Activated CD4-positive, alpha-beta memory T cell treated with anti-CD3 and anti-CD28 coated beads for 36 hours (primary cell): ENCODE measurements around the gene MYDGF. TPM values are rescaled to one million over a fixed set of nuclear protein-coding genes. Genes with fewer than 3 reads are reported as not detected.

Experiments used
- CTCF ChIA-PET: fragments of 350-600 bp; sonication (Branson Sonifier 250); formaldehyde crosslinking; loops from one replicate; lab custom pipeline; 2021; ENCODE audit warnings: antibody characterized with exemption, inconsistent platforms; lab: Charles Lee
- POLR2A ChIA-PET: fragments of 350-600 bp; sonication (Branson Sonifier 250); formaldehyde crosslinking; loops from one replicate; lab custom pipeline; 2021; ENCODE audit warnings: antibody characterized with exemption; lab: Charles Lee
- DNase-seq: peaks from one replicate; pipeline ENCODE4 v3.0.0-alpha.2; 2020
- H3K27ac Mint-ChIP-seq: one replicate; pipeline ENCODE4 v1.8.0; 2021; ENCODE audit warnings: mixed read lengths
- H3K27me3 Mint-ChIP-seq: one replicate; pipeline ENCODE4 v1.8.0; 2021; ENCODE audit warnings: mixed read lengths
- H3K36me3 Mint-ChIP-seq: one replicate; pipeline ENCODE4 v1.8.0; 2021; ENCODE audit warnings: mixed read lengths
- H3K4me1 Mint-ChIP-seq: one replicate; pipeline ENCODE4 v1.8.0; 2021; ENCODE audit warnings: low read depth, mixed read lengths
- H3K4me3 Mint-ChIP-seq: one replicate; pipeline ENCODE4 v1.8.0; 2021; ENCODE audit warnings: mild to moderate bottlenecking, mixed read lengths
- H3K9me3 Mint-ChIP-seq: one replicate; pipeline ENCODE4 v1.8.0; 2021; ENCODE audit warnings: mixed read lengths
- intact Hi-C: fragments of 100-400 bp; cut with micrococcal nuclease; formaldehyde crosslinking; loops from one replicate; pipeline ENCODE4 v1.15.1; 2023
- total RNA-seq, 2 experiments: library from RNA; stranded (reverse); gene quantifications; one replicate each; pipeline ENCODE4 v1.2.3, GENCODE V29; 2021

Gene MYDGF
- total RNA-seq, 2 experiments from 2014 or later, result 72.9 to 74.7 TPM

GRCh38 chr19:4635754-4636116, 34.4 kb downstream of the MYDGF start:
- intact Hi-C loops, result loop anchor here (2.0 to 5.0 kb wide), 2 partner anchors 59 to 163 kb away; partner anchors contain the start of gene HDGFL2
- DNase-seq, result no peak
- peaks cover 23% of the 10 kb centered on the region for H3K4me1 Mint-ChIP-seq
- no peak overlapping the region for H3K27ac Mint-ChIP-seq
- H3K27me3 Mint-ChIP-seq, result no peaks in the 10 kb centered on the region
- no peaks in the 10 kb centered on the region for H3K9me3 Mint-ChIP-seq
- H3K4me3 Mint-ChIP-seq, result peak overlapping the region; percentile 35
- no peaks in the 10 kb centered on the region for H3K36me3 Mint-ChIP-seq
- CTCF ChIA-PET, result interaction anchor here (0.6 to 3.5 kb wide), 20 partner anchors 9 to 112 kb away, joined by 3 to 66 read pairs (median 5); partner anchors contain the start of genes MYDGF and SEMA6B
- POLR2A ChIA-PET, result interaction anchor here (1.0 kb wide), 1 partner anchor 31 kb away, joined by 5 read pairs; no protein-coding TSS in a partner anchor

GRCh38 chr19:4633140-4633967, 36.8 kb downstream of the MYDGF start:
- Mint-ChIP-seq H3K4me1 (peaks cover 11% of the 10 kb centered on the region), H3K27ac (no peak overlapping the region), H3K4me3 (no peak overlapping the region), H3K27me3 (no peaks in the 10 kb centered on the region), H3K9me3 (no peaks in the 10 kb centered on the region), H3K36me3 (no peaks in the 10 kb centered on the region)
- ChIA-PET POLR2A (no interaction called here), CTCF (interaction anchor here (0.7 to 3.5 kb wide), 15 partner anchors 12 to 157 kb away, joined by 3 to 23 read pairs (median 4); partner anchors contain the start of gene SEMA6B)
- intact Hi-C loops, result no loop called here
- DNase-seq, result peak; percentile 65

GRCh38 chr19:4624733-4625362, 45.3 kb downstream of the MYDGF start:
- Mint-ChIP-seq H3K9me3 (no peaks in the 10 kb centered on the region), H3K27ac (no peak overlapping the region), H3K4me3 (no peak overlapping the region), H3K36me3 (no peaks in the 10 kb centered on the region), H3K4me1 (no peaks in the 10 kb centered on the region), H3K27me3 (peaks cover 12% of the 10 kb centered on the region)
- no peak for DNase-seq
- CTCF ChIA-PET, result interaction anchor here (1.0 kb wide), 1 partner anchor 11 kb away, joined by 3 read pairs; no protein-coding TSS in a partner anchor
- POLR2A ChIA-PET, result no interaction called here
- intact Hi-C loops, result no loop called here

- Mint-ChIP-seq H3K4me1 (no peaks in the 10 kb centered on the region), H3K9me3 (no peaks in the 10 kb centered on the region), H3K27me3 (peaks cover 12% of the 10 kb centered on the region), H3K27ac (no peak overlapping the region), H3K4me3 (no peak overlapping the region), H3K36me3 (no peaks in the 10 kb centered on the region)
- intact Hi-C loops, result no loop called here
- DNase-seq, result no peak
- ChIA-PET CTCF (interaction anchor here (0.8 to 1.0 kb wide), 2 partner anchors 12 to 49 kb away, joined by 3 read pairs; no protein-coding TSS in a partner anchor), POLR2A (no interaction called here)
Measured at GRCh38 chr19:4624301-4624700, 45.8 kb downstream of the MYDGF start.

GRCh38 chr19:4622695-4623421, 47.3 kb downstream of the MYDGF start:
- H3K9me3 Mint-ChIP-seq, result no peaks in the 10 kb centered on the region
- no peaks in the 10 kb centered on the region for H3K36me3 Mint-ChIP-seq
- intact Hi-C loops, result no loop called here
- H3K27me3 Mint-ChIP-seq, result peaks cover 12% of the 10 kb centered on the region
- no peaks in the 10 kb centered on the region for H3K4me1 Mint-ChIP-seq
- no peak overlapping the region for H3K4me3 Mint-ChIP-seq
- H3K27ac Mint-ChIP-seq, result no peak overlapping the region
- DNase-seq, result no peak
- CTCF ChIA-PET, result interaction anchor here (0.5 to 1.3 kb wide), 2 partner anchors 56 to 139 kb away, joined by 3 to 4 read pairs; no protein-coding TSS in a partner anchor
- POLR2A ChIA-PET, result no interaction called here

GRCh38 chr19:4620675-4621074, 49.5 kb downstream of the MYDGF start:
- DNase-seq, result no peak
- no peaks in the 10 kb centered on the region for H3K4me1 Mint-ChIP-seq
- POLR2A ChIA-PET, result no interaction called here
- H3K36me3 Mint-ChIP-seq, result no peaks in the 10 kb centered on the region
- CTCF ChIA-PET, result interaction anchor here (1.0 to 1.4 kb wide), 2 partner anchors 12 to 16 kb away, joined by 3 to 4 read pairs; no protein-coding TSS in a partner anchor
- no peaks in the 10 kb centered on the region for H3K9me3 Mint-ChIP-seq
- no peak overlapping the region for H3K4me3 Mint-ChIP-seq
- no peak overlapping the region for H3K27ac Mint-ChIP-seq
- peaks cover 12% of the 10 kb centered on the region for H3K27me3 Mint-ChIP-seq
- intact Hi-C loops, result no loop called here

GRCh38 chr19:4619668-4620294, 50.4 kb downstream of the MYDGF start:
- Mint-ChIP-seq H3K4me1 (no peaks in the 10 kb centered on the region), H3K27ac (no peak overlapping the region), H3K4me3 (no peak overlapping the region), H3K27me3 (peaks cover 12% of the 10 kb centered on the region), H3K9me3 (no peaks in the 10 kb centered on the region), H3K36me3 (no peaks in the 10 kb centered on the region)
- ChIA-PET CTCF (no interaction called here), POLR2A (no interaction called here)
- intact Hi-C loops, result no loop called here
- no peak for DNase-seq

- H3K36me3 Mint-ChIP-seq, result no peaks in the 10 kb centered on the region
- intact Hi-C loops, result no loop called here
- no peaks in the 10 kb centered on the region for H3K9me3 Mint-ChIP-seq
- H3K27me3 Mint-ChIP-seq, result peaks cover 8% of the 10 kb centered on the region
- POLR2A ChIA-PET, result no interaction called here
- CTCF ChIA-PET, result no interaction called here
- no peak overlapping the region for H3K27ac Mint-ChIP-seq
- no peak overlapping the region for H3K4me3 Mint-ChIP-seq
- no peaks in the 10 kb centered on the region for H3K4me1 Mint-ChIP-seq
- DNase-seq, result no peak
Measured at GRCh38 chr19:4618019-4618418, 52.1 kb downstream of the MYDGF start.

GRCh38 chr19:4613254-4613751, 56.8 kb downstream of the MYDGF start:
- no peak overlapping the region for H3K27ac Mint-ChIP-seq
- POLR2A ChIA-PET, result no interaction called here
- intact Hi-C loops, result no loop called here
- peaks cover 10% of the 10 kb centered on the region for H3K27me3 Mint-ChIP-seq
- DNase-seq, result no peak
- no peak overlapping the region for H3K4me3 Mint-ChIP-seq
- no peaks in the 10 kb centered on the region for H3K36me3 Mint-ChIP-seq
- H3K9me3 Mint-ChIP-seq, result no peaks in the 10 kb centered on the region
- CTCF ChIA-PET, result no interaction called here
- no peaks in the 10 kb centered on the region for H3K4me1 Mint-ChIP-seq

GRCh38 chr19:4609878-4610511, 60.1 kb downstream of the MYDGF start:
- Mint-ChIP-seq H3K36me3 (no peaks in the 10 kb centered on the region), H3K4me1 (no peaks in the 10 kb centered on the region), H3K27ac (no peak overlapping the region), H3K4me3 (no peak overlapping the region), H3K9me3 (no peaks in the 10 kb centered on the region), H3K27me3 (peaks cover 15% of the 10 kb centered on the region)
- POLR2A ChIA-PET, result no interaction called here
- CTCF ChIA-PET, result no interaction called here
- intact Hi-C loops, result no loop called here
- no peak for DNase-seq
